Testis (tissue), 2 donors: ENCODE measurements around the gene PCSK5.

Experiments
- POLR2A ChIP-seq: fragments of 450-650 bp; IDR thresholded peaks from one replicate; pipeline ENCODE4 v1.6.1; 2017; ENCODE audit warnings: antibody characterized with exemption, mild to moderate bottlenecking, moderate library complexity
- TF ChIP-seq, protein P1 (sequence below), 3 experiments: fragments of 450-650 bp in 2 of 3; fragments of 200-600 bp in 1 of 3; sonication (generic) in 1 of 3; IDR thresholded peaks; one replicate each; pipeline ENCODE4 v1.5.1; 2016 to 2019; ENCODE audit warnings: antibody characterized with exemption in 3 of 3, mild to moderate bottlenecking in 2 of 3, moderate library complexity in 1 of 3

DNA sequence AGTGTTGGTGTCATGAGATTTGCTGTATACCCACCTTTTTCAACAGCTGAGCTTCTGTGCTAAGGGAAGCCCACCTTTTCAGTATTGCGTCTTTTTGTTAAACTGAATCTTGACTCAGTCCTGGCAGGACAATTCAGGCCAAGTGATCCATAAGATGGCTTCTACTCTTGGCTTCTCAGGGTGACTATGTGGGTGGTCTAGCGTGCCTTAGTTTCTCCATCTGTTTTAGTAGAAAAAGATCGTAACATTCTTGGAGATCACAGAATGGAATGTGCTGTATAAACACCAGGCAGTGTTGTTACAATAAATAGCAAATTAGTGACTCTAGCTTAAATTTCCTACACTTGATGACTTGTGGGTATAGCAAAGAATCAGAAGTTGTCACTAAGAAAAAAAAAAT is 66.6 kb downstream of the PCSK5 start:
- TF ChIP-seq, protein P1, sequence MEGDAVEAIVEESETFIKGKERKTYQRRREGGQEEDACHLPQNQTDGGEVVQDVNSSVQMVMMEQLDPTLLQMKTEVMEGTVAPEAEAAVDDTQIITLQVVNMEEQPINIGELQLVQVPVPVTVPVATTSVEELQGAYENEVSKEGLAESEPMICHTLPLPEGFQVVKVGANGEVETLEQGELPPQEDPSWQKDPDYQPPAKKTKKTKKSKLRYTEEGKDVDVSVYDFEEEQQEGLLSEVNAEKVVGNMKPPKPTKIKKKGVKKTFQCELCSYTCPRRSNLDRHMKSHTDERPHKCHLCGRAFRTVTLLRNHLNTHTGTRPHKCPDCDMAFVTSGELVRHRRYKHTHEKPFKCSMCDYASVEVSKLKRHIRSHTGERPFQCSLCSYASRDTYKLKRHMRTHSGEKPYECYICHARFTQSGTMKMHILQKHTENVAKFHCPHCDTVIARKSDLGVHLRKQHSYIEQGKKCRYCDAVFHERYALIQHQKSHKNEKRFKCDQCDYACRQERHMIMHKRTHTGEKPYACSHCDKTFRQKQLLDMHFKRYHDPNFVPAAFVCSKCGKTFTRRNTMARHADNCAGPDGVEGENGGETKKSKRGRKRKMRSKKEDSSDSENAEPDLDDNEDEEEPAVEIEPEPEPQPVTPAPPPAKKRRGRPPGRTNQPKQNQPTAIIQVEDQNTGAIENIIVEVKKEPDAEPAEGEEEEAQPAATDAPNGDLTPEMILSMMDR (IDR thresholded peaks at IDR 0.05): no peak
- TF ChIP-seq POLR2A: no peak
